HEK293T (cell line): ENCODE measurements around the gene CALB2.

Experiments used
- CTCF ChIA-PET: fragments of 350-600 bp; formaldehyde crosslinking; extraction: SDS; loops from one replicate; lab custom pipeline; 2021; ENCODE audit warnings: antibody characterized with exemption, inconsistent platforms; lab: Yijun Ruan, JAX
- POLR2A ChIA-PET: fragments of 350-600 bp; formaldehyde crosslinking; extraction: SDS; loops from one replicate; lab custom pipeline; 2020; ENCODE audit warnings: antibody characterized with exemption, inconsistent platforms; lab: Yijun Ruan, JAX
- DNase-seq: peaks from one replicate; pipeline ENCODE4 v3.0.0; 2012; ENCODE audit warnings: mixed read lengths; ENCODE audit errors: extremely low spot score
- ARNT ChIP-seq: fragments of 450-650 bp; IDR thresholded peaks from 2 replicates; pipeline ENCODE4 v1.6.1; 2017; ENCODE audit warnings: mild to moderate bottlenecking
- BHLHE40 ChIP-seq: fragments of 450-650 bp; IDR thresholded peaks from 2 replicates; pipeline ENCODE4 v1.6.1; 2016; ENCODE audit warnings: mild to moderate bottlenecking, moderate library complexity, borderline replicate concordance
- CTBP1 ChIP-seq: fragments of 450-650 bp; IDR thresholded peaks from 2 replicates; pipeline ENCODE4 v1.6.1; 2016; ENCODE audit warnings: borderline replicate concordance
- ELF4 ChIP-seq: fragments of 450-650 bp; IDR thresholded peaks from 2 replicates; pipeline ENCODE4 v1.6.1; 2017; ENCODE audit warnings: antibody characterized with exemption
- FOXA1 ChIP-seq: fragments of 450-650 bp; IDR thresholded peaks from 2 replicates; pipeline ENCODE4 v1.6.1; 2016; ENCODE audit warnings: mild to moderate bottlenecking
- FOXK2 ChIP-seq: fragments of 450-650 bp; IDR thresholded peaks from 2 replicates; pipeline ENCODE4 v1.6.1; 2016; ENCODE audit warnings: mild to moderate bottlenecking
- FOXM1 ChIP-seq: fragments of 450-650 bp; IDR thresholded peaks from 2 replicates; pipeline ENCODE4 v1.6.1; 2017; ENCODE audit warnings: mild to moderate bottlenecking, borderline replicate concordance
- HDGF ChIP-seq: fragments of 450-650 bp; IDR thresholded peaks from 2 replicates; pipeline ENCODE4 v1.6.1; 2017; ENCODE audit warnings: antibody characterized with exemption, borderline replicate concordance
- L3MBTL2 ChIP-seq: fragments of 450-650 bp; conservative IDR thresholded peaks from 2 replicates; pipeline ENCODE4 v1.6.1; 2016; ENCODE audit warnings: mild to moderate bottlenecking
- LEF1 ChIP-seq: fragments of 450-650 bp; IDR thresholded peaks from 2 replicates; pipeline ENCODE4 v1.6.1; 2017; ENCODE audit warnings: mild to moderate bottlenecking, borderline replicate concordance
- NFRKB ChIP-seq: fragments of 450-650 bp; IDR thresholded peaks from 2 replicates; pipeline ENCODE4 v1.6.1; 2016; ENCODE audit warnings: mild to moderate bottlenecking, moderate library complexity
- PKNOX1 ChIP-seq: fragments of 450-650 bp; IDR thresholded peaks from 2 replicates; pipeline ENCODE4 v1.6.1; 2016
- SP1 ChIP-seq: fragments of 450-650 bp; IDR thresholded peaks from 2 replicates; pipeline ENCODE4 v1.6.1; 2017
- SUZ12 ChIP-seq: fragments of 450-650 bp; IDR thresholded peaks from 2 replicates; pipeline ENCODE4 v1.6.1; 2016; ENCODE audit warnings: mild to moderate bottlenecking
- TARDBP ChIP-seq: fragments of 450-650 bp; IDR thresholded peaks from 2 replicates; pipeline ENCODE4 v1.6.1; 2016
- ZNF384 ChIP-seq: fragments of 450-650 bp; IDR thresholded peaks from 2 replicates; pipeline ENCODE4 v1.6.1; 2016

The CALB2 gene

GRCh38 chr16:71426880-71427615 is 68.5 kb downstream of the CALB2 start:
- DNase-seq: peak; percentile 7
- ChIA-PET CTCF (interaction anchor here (1.0 to 2.1 kb wide), 2 partner anchors 14 to 72 kb away, joined by 3 to 13 read pairs; no protein-coding TSS in a partner anchor), POLR2A (interaction anchor here (1.1 to 1.2 kb wide), 2 partner anchors 14 to 35 kb away, joined by 3 to 6 read pairs; partner anchors contain the start of gene ZNF23)
- TF ChIP-seq NFRKB (no peak), ZNF384 (no peak), ARNT (no peak), FOXK2 (no peak), SP1 (no peak), PKNOX1 (no peak), FOXA1 (no peak), CTBP1 (no peak), SUZ12 (no peak), BHLHE40 (no peak), TARDBP (no peak), FOXM1 (no peak)

- TF ChIP-seq SP1 (no peak), L3MBTL2 (no peak), ARNT (no peak), CTBP1 (no peak), FOXK2 (no peak), NFRKB (no peak), LEF1 (no peak), FOXM1 (no peak), TARDBP (no peak), FOXA1 (no peak), HDGF (no peak), SUZ12 (no peak)
- DNase-seq: no peak
- CTCF ChIA-PET: no interaction called here
- POLR2A ChIA-PET: interaction anchor here (2.1 kb wide), 1 partner anchor 34 kb away, joined by 7 read pairs; the partner anchor contains the start of gene ZNF23
Measured at GRCh38 chr16:71428385-71428784, 69.9 kb downstream of the CALB2 start.

- CTCF ChIA-PET: no interaction called here
- POLR2A ChIA-PET: interaction anchor here (2.1 kb wide), 1 partner anchor 33 kb away, joined by 7 read pairs; the partner anchor contains the start of gene ZNF23
Measured at GRCh38 chr16:71428883-71429282, 70.4 kb downstream of the CALB2 start.

GRCh38 chr16:71429581-71429980 is 71.1 kb downstream of the CALB2 start:
- DNase-seq: no peak
- CTCF ChIA-PET: no interaction called here
- POLR2A ChIA-PET: interaction anchor here (2.1 kb wide), 1 partner anchor 33 kb away, joined by 7 read pairs; the partner anchor contains the start of gene ZNF23
- TF ChIP-seq PKNOX1: no peak
- TF ChIP-seq ELF4: no peak
- no peak for TF ChIP-seq TARDBP
- TF ChIP-seq HDGF: no peak

More at GRCh38 chr16:71428883-71429282, 70.4 kb downstream of the CALB2 start:
- no peak for TF ChIP-seq HDGF
- DNase-seq: no peak

- CTCF ChIA-PET: no interaction called here
Measured at GRCh38 chr16:71430744-71431143, 72.2 kb downstream of the CALB2 start.

GRCh38 chr16:71431176-71431575 is 72.7 kb downstream of the CALB2 start:
- DNase-seq: no peak
- ChIA-PET POLR2A (no interaction called here), CTCF (no interaction called here)
- TF ChIP-seq LEF1: no peak
- TF ChIP-seq ARNT: no peak
- no peak for TF ChIP-seq FOXA1

More at GRCh38 chr16:71430744-71431143, 72.2 kb downstream of the CALB2 start:
- no peak for TF ChIP-seq L3MBTL2
- TF ChIP-seq NFRKB: no peak
- TF ChIP-seq TARDBP: no peak
- TF ChIP-seq FOXK2: no peak
- no peak for TF ChIP-seq CTBP1
- no peak for TF ChIP-seq SUZ12
- no peak for TF ChIP-seq FOXM1
- TF ChIP-seq BHLHE40: no peak
- no peak for TF ChIP-seq ZNF384
- no peak for TF ChIP-seq PKNOX1
- TF ChIP-seq SP1: no peak
- TF ChIP-seq HDGF: no peak
- TF ChIP-seq LEF1: no peak
- no peak for TF ChIP-seq ARNT
- TF ChIP-seq ELF4: no peak
- no peak for TF ChIP-seq FOXA1
- DNase-seq: no peak
- POLR2A ChIA-PET: interaction anchor here (2.1 kb wide), 1 partner anchor 31 kb away, joined by 7 read pairs; the partner anchor contains the start of gene ZNF23

- TF ChIP-seq FOXA1: no peak
- no peak for TF ChIP-seq ELF4
- TF ChIP-seq HDGF: no peak
- TF ChIP-seq ZNF384: no peak
- no peak for TF ChIP-seq PKNOX1
- TF ChIP-seq BHLHE40: no peak
- no peak for TF ChIP-seq CTBP1
- no peak for TF ChIP-seq NFRKB
- no peak for TF ChIP-seq SUZ12
- no peak for TF ChIP-seq LEF1
- TF ChIP-seq FOXM1: no peak
- TF ChIP-seq L3MBTL2: no peak
- no peak for TF ChIP-seq ARNT
- no peak for TF ChIP-seq SP1
- DNase-seq: no peak
- ChIA-PET CTCF (no interaction called here), POLR2A (no interaction called here)
Measured at GRCh38 chr16:71431991-71432390, 73.5 kb downstream of the CALB2 start.
